Left ventricle myocardium superior (tissue), 1 donor: Measurements from ENCODE around the gene KCNT1. TPM values are rescaled to one million over a fixed set of nuclear protein-coding genes. Genes with fewer than 3 reads are reported as not detected.
A peak's percentile ranks its signal among the peaks of the same experiment; 100 is the strongest.

Source experiments
- ATAC-seq: fragments of 200-7000 bp; cut with Tn5 transposase; one replicate; pipeline ENCODE4 v1.9.1; 2020; ENCODE audit warnings: mild to moderate bottlenecking, moderate library complexity
- DNase-seq: peaks from one replicate; pipeline ENCODE4 v3.0.0-alpha.2; 2020
- intact Hi-C: fragments of 100-400 bp; cut with micrococcal nuclease; formaldehyde crosslinking; loops from one replicate; pipeline ENCODE4 v1.11.0; 2022
- total RNA-seq: library from RNA; stranded (reverse); fragmentation: NEBNext Ultra II Directional; extraction: Animal tissue kit (Norgen Biotek cat#: 25700); gene quantifications from one replicate; pipeline ENCODE4 v1.2.1, GENCODE V29; 2021
- donor health status: DM: no; HTN: yes; CAD: no; lungs with severe emphysema.

Gene KCNT1
- total RNA-seq, 1 donor from 2014 or later, result 3.1 TPM

DNA sequence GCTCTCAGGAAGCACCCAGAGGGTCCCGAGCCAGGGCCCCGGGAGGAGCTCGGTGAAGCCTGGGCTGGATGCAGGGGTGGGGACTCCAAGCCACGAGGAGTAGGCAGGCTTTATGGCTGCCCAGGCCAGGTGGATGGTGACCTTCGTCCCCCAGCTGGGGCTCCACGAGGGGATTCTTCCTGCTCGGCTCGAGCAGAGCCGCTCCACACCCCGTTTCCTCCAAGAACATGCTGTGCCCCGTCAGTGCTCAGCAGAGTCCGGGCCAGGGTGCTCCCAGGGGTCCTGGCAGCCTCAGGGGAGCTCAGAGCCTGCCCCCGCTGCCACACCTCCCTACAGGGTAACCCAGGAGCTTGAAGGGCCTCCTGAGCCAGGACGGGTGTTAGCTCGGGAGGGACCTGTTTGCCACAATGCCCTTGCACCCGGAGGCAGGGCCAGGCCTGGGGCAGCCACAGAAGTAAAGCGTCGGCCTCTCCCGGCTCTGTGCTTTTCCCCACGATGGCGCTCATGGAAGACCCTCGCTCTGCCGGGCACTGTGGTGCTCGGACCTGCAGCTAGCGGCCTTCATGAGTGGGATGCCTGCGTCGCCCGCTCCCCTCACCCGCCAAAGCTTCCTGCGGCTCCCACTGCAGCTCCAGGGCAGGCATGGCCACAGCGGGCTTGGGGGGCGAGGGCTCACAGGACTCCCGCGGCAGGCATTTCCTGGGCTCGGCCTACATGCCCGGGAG, 86.8 kb downstream of the KCNT1 start:
- DNase-seq (no peak), ATAC-seq (no peak)
- intact Hi-C loops, result no loop called here

DNA sequence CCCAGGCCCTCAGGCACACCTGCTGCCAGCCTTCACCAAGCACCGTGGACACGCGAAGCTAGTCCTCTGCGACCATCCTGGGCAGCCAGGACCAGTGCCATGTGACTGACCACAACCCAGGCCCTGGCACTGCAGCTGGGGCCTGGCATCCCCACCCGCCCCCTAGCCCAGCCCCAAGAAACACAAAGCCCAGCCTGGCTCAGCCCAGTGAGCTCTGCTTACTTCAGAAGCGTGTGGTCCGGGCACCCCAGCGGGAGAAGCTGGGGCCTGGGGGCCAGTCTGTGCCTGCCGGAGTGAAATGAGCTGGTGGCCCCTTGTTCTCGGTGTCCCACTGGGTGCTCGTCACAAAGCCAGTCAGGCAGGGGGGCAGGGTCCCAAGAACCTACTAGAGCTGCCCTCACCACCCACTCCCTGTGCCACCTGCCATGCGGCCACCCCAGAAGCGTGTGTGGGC, 87.9 kb downstream of the KCNT1 start:
- DNase-seq, result no peak
- intact Hi-C loops, result no loop called here
- ATAC-seq, result no peak

DNA sequence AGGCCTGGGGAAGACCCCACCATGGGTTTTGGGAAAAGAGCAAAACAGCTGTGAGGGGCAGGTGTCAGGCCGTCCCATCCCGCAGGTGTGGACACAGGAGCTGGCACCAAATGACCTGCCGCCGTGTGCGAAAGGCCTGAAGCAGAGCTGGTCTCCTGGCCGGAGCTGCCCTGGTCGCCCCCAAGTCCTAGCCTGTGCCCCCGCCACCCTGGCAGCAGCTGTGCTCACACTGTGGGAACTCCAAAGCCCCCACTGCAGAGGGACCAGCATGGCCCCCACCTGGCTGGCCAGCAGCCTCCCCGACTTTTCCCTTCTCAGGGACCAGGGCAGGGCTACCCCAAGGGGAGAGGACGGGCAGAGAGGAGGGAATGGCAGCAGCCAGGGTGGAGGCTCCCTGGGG, 88.4 kb downstream of the KCNT1 start:
- intact Hi-C loops, result no loop called here
- no peak for ATAC-seq
- DNase-seq, result no peak

- ATAC-seq (no peak), DNase-seq (no peak)
- intact Hi-C loops, result no loop called here
These were observed 88.9 kb downstream of the KCNT1 start for GRCh38 chr9:135790850-135791249.

GRCh38 chr9:135791431-135792267, 89.7 kb downstream of the KCNT1 start:
- no peak for ATAC-seq
- intact Hi-C loops, result no loop called here
- no peak for DNase-seq

DNA sequence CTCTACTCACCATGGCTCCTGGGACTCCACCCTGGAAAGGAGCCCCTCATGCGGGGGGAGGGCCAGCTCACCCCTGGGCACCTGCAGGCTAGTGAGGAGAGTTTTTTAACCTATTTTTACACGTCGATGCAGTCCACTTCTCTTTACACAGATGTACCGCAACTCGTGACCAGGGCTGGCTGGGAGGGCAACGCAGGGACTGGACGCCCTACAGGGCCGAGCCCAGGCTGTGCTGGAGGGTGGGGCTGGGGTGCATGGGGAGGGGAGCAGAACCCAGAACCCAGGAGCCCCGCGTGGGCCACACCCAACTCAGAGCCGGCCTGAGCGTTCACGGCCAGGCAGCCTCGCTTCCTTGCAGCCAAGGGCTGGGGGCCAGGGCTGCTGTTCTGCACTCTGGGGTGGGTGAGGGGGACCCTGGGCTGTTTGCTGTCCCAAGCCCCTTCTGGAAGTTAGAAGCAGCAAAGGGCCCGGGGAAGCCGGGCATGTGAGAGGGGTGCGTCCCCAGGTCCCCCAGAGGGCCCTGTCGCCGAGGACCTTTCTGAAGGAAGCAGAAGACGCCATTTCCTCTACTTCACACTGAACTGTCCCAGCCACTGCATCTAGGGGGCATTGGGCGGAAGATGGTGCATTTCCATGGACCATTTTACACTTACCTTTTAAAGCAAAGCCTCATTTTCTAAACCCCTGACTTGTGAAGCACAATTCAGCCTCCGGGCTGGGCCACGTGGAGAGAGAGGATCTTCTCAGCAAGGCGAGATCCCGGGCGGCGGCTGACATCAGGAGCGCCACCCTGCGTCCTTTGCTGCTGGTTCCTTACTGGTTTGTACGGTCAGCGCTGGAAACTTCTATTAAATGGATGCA, 90.5 kb downstream of the KCNT1 start:
- ATAC-seq (no peak), DNase-seq (no peak)
- intact Hi-C loops, result no loop called here

DNA sequence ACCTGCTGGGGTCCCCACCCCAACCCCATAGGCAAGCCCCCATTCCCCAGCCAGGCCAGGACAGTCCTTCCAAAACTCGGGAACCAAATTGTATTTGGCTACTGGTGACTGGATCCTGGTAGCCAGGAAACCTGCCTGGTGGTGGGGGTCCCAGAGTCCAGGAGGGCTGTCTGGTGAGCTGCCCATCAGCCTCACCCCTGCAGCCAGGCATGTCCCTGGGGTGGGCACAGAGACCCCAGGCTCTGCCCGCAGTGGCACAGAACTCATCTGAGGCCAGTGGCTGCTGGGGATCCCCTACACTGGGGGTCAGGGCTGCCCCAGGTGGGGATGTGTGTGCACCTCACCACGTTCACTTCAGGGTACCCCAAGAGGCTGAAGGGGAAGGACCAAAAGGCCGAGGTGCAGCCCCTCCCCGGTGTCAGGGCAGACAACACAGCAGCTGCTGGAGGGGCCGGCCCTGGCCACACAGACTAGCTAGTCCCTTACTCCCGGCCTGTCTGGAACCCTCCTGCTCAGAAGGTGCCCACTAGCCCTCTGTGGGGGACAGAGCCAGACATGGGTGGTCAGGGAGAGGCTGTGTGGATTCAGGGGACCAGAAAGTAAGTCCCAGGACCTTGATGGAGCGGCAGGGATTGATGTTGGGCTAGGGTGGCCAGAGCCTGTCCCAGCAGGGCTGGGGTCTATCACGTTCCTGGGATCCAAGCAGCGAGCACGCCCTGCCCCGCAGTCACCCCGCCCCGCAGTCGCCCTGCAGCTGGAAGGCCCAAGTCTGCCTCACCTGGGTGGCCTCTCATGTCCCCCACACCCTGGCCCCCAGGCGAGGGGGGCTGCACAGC, 91.5 kb downstream of the KCNT1 start:
- DNase-seq (no peak), ATAC-seq (no peak)
- intact Hi-C loops, result no loop called here

GRCh38 chr9:135794057-135794335, 92.0 kb downstream of the KCNT1 start:
- DNase-seq (no peak), ATAC-seq (no peak)
- intact Hi-C loops, result no loop called here

GRCh38 chr9:135794361-135794885, 92.4 kb downstream of the KCNT1 start:
- DNase-seq, result no peak
- ATAC-seq, result no peak

GRCh38 chr9:135795391-135795790, 93.4 kb downstream of the KCNT1 start:
- DNase-seq, result no peak
- no peak for ATAC-seq
- intact Hi-C loops, result no loop called here

More at GRCh38 chr9:135794361-135794885, 92.4 kb downstream of the KCNT1 start:
- intact Hi-C loops, result no loop called here

- DNase-seq (no peak), ATAC-seq (peak; percentile 11)
- intact Hi-C loops, result no loop called here
These were observed 95.0 kb downstream of the KCNT1 start for GRCh38 chr9:135796784-135797485.

DNA sequence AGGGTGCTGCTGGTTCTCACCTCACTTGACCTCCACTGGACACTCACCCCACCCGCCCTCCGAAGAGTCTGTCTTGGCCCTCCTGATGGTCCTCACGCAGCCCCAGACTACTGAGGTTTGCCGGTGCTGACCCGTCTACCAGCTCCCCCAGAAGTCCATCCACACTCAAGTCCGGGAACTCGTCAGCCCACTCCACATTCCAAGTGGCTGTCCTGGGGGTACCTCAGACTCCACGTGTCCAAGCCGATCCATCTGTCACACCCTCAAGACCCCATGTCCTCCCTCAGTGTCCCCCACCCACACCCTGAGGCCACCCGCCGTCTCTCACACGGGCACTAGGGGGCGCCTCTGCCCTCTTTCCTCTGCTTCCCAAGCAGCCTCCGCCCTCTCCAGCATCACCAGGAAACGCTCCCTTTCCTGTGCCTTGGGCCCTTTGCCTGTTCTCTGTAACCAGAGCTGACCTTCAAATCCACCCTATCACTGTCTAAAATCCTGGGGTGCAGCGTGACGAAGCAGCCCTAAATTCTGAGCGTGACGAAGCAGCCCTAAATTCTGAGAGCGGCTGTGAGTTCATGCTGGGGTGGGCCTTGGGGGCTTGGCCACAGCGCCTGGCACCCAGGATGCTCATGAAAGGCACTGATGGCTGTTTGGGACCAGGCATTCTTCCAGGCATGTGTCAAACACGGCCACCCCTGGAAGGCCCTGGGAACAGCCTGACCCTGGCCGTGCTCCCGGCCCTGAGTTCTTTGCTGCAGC, 95.7 kb downstream of the KCNT1 start:
- ATAC-seq, result peak; percentile 92
- intact Hi-C loops, result no loop called here

GRCh38 chr9:135798263-135798585, 96.2 kb downstream of the KCNT1 start:
- no peak for ATAC-seq
- DNase-seq, result no peak
- intact Hi-C loops, result no loop called here

More for the DNA sequence above, 95.7 kb downstream of the KCNT1 start:
- DNase-seq, result peak; percentile 68

DNA sequence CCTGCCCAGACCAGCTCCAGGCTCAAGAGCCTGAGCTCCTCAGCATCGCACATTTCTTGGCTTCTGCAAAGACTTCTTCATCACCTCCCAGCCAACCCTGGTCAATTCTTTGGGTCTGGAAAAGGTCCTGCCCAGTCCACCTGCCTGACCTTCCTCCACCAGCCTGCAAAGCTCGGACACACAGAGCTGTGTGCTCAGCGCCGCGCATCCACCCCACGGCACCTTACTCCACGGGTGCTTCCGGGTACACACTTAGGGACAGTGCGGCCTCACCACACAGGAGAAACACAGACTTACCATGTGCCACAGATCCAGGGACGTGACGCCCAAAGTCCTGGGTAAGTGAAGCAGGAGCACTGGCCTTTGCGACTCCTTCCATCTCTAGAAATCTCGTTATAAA, 97.3 kb downstream of the KCNT1 start:
- no peak for ATAC-seq
- DNase-seq, result no peak
- intact Hi-C loops, result no loop called here

DNA sequence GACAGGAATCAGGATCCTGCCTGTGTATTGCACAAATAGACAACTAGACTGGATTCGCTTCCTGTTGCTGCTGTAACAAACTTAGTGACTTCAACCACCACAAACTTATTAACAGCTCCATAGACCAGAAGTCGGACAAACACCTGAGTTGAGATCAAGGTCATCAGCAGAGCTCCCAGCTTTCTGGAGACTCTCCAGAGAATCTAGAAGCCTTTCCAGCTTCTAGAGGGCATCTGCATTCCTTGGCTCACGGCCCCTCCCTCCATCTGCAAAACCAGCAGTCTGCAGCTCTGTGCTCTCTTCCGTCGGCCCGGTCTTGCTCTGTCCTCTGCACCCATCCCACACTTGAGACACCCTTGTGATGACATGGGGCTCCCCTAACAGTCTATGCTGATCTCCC, 99.1 kb downstream of the KCNT1 start:
- DNase-seq (no peak), ATAC-seq (no peak)
- intact Hi-C loops, result no loop called here

- intact Hi-C loops, result no loop called here
- DNase-seq, result peak; percentile 15
- no peak for ATAC-seq
These were observed 101.0 kb downstream of the KCNT1 start for GRCh38 chr9:135802876-135803419.

DNA sequence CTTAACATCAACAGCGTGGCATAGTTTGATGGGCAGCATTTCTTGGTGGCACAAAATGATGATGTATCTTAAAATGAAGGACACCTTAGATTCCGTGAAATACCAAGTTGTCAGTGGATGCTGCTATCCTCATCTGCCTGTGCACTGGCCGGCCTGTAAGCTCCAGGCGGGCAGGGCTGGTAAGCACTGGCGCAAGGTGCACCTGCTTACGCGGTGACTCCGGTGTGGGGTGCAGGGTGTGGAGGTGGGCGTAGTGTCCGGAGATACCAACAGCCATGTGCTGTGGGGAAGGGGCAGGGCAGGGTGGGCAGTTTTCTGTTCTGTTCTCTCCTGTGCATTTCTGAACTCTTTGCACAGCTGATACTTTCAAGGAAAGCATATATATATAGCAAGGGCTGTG, 101.5 kb downstream of the KCNT1 start:
- DNase-seq (peak; percentile 7), ATAC-seq (no peak)
- intact Hi-C loops, result no loop called here
